ENCODE results near the gene ZPLD1.

Gene ZPLD1

GRCh38 chr3:102466001-102466400, 31.2 kb downstream of the ZPLD1 start:
- DNase-seq (ENCODE audit: low read depth in 3 of 3), result no peak

- no peak for DNase-seq (ENCODE audit: low read depth in 3 of 3)
Measured at GRCh38 chr3:102470066-102470465, 35.3 kb downstream of the ZPLD1 start.

GRCh38 chr3:102471001-102471400, 36.2 kb downstream of the ZPLD1 start:
- DNase-seq (ENCODE audit: low read depth in 3 of 3), result no peak

- no peak for DNase-seq (ENCODE audit: low read depth in 3 of 3)
Measured at GRCh38 chr3:102471491-102471890, 36.7 kb downstream of the ZPLD1 start.

GRCh38 chr3:102473648-102474047, 38.8 kb downstream of the ZPLD1 start:
- DNase-seq (ENCODE audit: low read depth in 3 of 3), result no peak

GRCh38 chr3:102474207-102474606, 39.4 kb downstream of the ZPLD1 start:
- DNase-seq (ENCODE audit: low read depth in 3 of 3), result no peak

- DNase-seq (ENCODE audit: low read depth in 3 of 3), result no peak
Measured at GRCh38 chr3:102476198-102476597, 41.4 kb downstream of the ZPLD1 start.

GRCh38 chr3:102478160-102478559, 43.3 kb downstream of the ZPLD1 start:
- DNase-seq (ENCODE audit: low read depth in 3 of 3), result no peak

- DNase-seq (ENCODE audit: low read depth in 3 of 3), result no peak
Measured at GRCh38 chr3:102480139-102480538, 45.3 kb downstream of the ZPLD1 start.

- no peak for DNase-seq (ENCODE audit: low read depth in 3 of 3)
Measured at GRCh38 chr3:102481050-102481449, 46.2 kb downstream of the ZPLD1 start.

- DNase-seq (ENCODE audit: low read depth in 3 of 3), result no peak
Measured at GRCh38 chr3:102483556-102483955, 48.7 kb downstream of the ZPLD1 start.

- DNase-seq (ENCODE audit: low read depth in 3 of 3), result no peak
Measured at GRCh38 chr3:102484363-102484762, 49.5 kb downstream of the ZPLD1 start.

GRCh38 chr3:102485701-102486100, 50.9 kb downstream of the ZPLD1 start:
- no peak for DNase-seq (ENCODE audit: low read depth in 3 of 3)

- no peak for DNase-seq (ENCODE audit: low read depth in 3 of 3)
Measured at GRCh38 chr3:102488331-102488730, 53.5 kb downstream of the ZPLD1 start.

GRCh38 chr3:102492300-102492699, 57.5 kb downstream of the ZPLD1 start:
- no peak for DNase-seq (ENCODE audit: low read depth in 3 of 3)

- no peak for DNase-seq (ENCODE audit: low read depth in 3 of 3)
Measured at GRCh38 chr3:102497571-102497970, 62.8 kb downstream of the ZPLD1 start.

- DNase-seq (ENCODE audit: low read depth in 3 of 3), result no peak
Measured at GRCh38 chr3:102505542-102505941, 70.7 kb downstream of the ZPLD1 start.

- DNase-seq (ENCODE audit: low read depth in 3 of 3), result no peak
Measured at GRCh38 chr3:102510663-102511062, 75.8 kb downstream of the ZPLD1 start.

GRCh38 chr3:102511168-102511567, 76.4 kb downstream of the ZPLD1 start:
- DNase-seq (ENCODE audit: low read depth in 3 of 3), result no peak

GRCh38 chr3:102511639-102512038, 76.8 kb downstream of the ZPLD1 start:
- no peak for DNase-seq (ENCODE audit: low read depth in 3 of 3)

- no peak for DNase-seq (ENCODE audit: low read depth in 3 of 3)
Measured at GRCh38 chr3:102512734-102513504, 78.1 kb downstream of the ZPLD1 start.

GRCh38 chr3:102514241-102514640, 79.4 kb downstream of the ZPLD1 start:
- DNase-seq (ENCODE audit: low read depth in 3 of 3), result no peak

- DNase-seq (ENCODE audit: low read depth in 3 of 3), result no peak
Measured at GRCh38 chr3:102521246-102521645, 86.4 kb downstream of the ZPLD1 start.

GRCh38 chr3:102525624-102526023, 90.8 kb downstream of the ZPLD1 start:
- no peak for DNase-seq (ENCODE audit: low read depth in 3 of 3)

Data from stimulated activated CD4-positive, alpha-beta T cell treated with anti-CD3 and anti-CD28 coated beads, TNF-alpha, amount 100 ng/mL, for 24 hours (primary cell).